Stimulated activated naive CD8-positive, alpha-beta T cell treated with anti-CD3 and anti-CD28 coated beads, Interleukin-15, amount 100 ng/mL, for 72 hours (primary cell): ENCODE results near the gene TCP11X2.
"Not testable (repeated sequence)": the region's sequence is repeated elsewhere in the genome, so short reads cannot be mapped to it uniquely, and the experiment has no call there.

Source experiments
- ATAC-seq: fragments of 150-1000 bp; cut with Tn5 transposase; 2 replicates; pipeline ENCODE4 v1.10.0; 2021; ENCODE audit warnings: mild to moderate bottlenecking, moderate library complexity
- DNase-seq, 2 donors: peaks; one replicate each; pipeline ENCODE4 v3.0.0; 2021 to 2022
- H3K27ac Mint-ChIP-seq, 2 donors: one replicate each; pipeline ENCODE4 v1.8.0; 2022; ENCODE audit warnings: mild to moderate bottlenecking in 2 of 2, mixed read lengths in 2 of 2, moderate library complexity in 2 of 2
- H3K27me3 Mint-ChIP-seq: one replicate; pipeline ENCODE4 v1.8.0; 2022; ENCODE audit warnings: mixed read lengths
- H3K4me1 Mint-ChIP-seq: one replicate; pipeline ENCODE4 v1.8.0; 2022; ENCODE audit warnings: mild to moderate bottlenecking, mixed read lengths
- H3K4me3 Mint-ChIP-seq, 2 donors: one replicate each; pipeline ENCODE4 v1.8.0; 2022; ENCODE audit warnings: mild to moderate bottlenecking in 2 of 2, mixed read lengths in 2 of 2, moderate library complexity in 1 of 2
- H3K9me3 Mint-ChIP-seq, 2 donors: one replicate each; pipeline ENCODE4 v1.8.0; 2022; ENCODE audit warnings: mixed read lengths in 2 of 2

The TCP11X2 gene

GRCh38 chrX:102471762-102472220 lies at the start of gene TCP11X2:
Gene TCP11X2 (minus strand): TSS chrX:102471812.
- not testable (repeated sequence) for H3K27me3 Mint-ChIP-seq, ATAC-seq, H3K4me1 Mint-ChIP-seq, H3K4me3 Mint-ChIP-seq, DNase-seq, H3K9me3 Mint-ChIP-seq, H3K27ac Mint-ChIP-seq

GRCh38 chrX:102517326-102517725 lies 45.7 kb upstream of the TCP11X2 start:
- H3K4me3 Mint-ChIP-seq = peak overlapping the region in 1 of 2 donors; percentile 90
- DNase-seq = no peak
- peaks cover 5% of the 10 kb centered on the region for H3K4me1 Mint-ChIP-seq
- H3K9me3 Mint-ChIP-seq = no peaks in the 10 kb centered on the region
- no peak overlapping the region for H3K27ac Mint-ChIP-seq
- peak; percentile 16 for ATAC-seq
- peaks cover 25% of the 10 kb centered on the region for H3K27me3 Mint-ChIP-seq

- H3K9me3 Mint-ChIP-seq = no peaks in the 10 kb centered on the region
- peak within 1 kb of the TSS; percentile 85 to 90 for H3K4me3 Mint-ChIP-seq
- no peak within 1 kb of the TSS for H3K27ac Mint-ChIP-seq
- H3K27me3 Mint-ChIP-seq = peaks cover 25% of the 10 kb centered on the region
- DNase-seq = peak; percentile 28 to 34
- peak; percentile 95 for ATAC-seq
- peaks cover 5% of the 10 kb centered on the region for H3K4me1 Mint-ChIP-seq
Measured at GRCh38 chrX:102515975-102516941, 44.6 kb upstream of the TCP11X2 start, which contains the start of gene TMSB15A. Gene TMSB15A (minus strand): TSS chrX:102516739.

- Mint-ChIP-seq H3K4me3 (no peak overlapping the region), H3K27me3 (peaks cover 32% of the 10 kb centered on the region), H3K4me1 (peaks cover 5% of the 10 kb centered on the region), H3K27ac (no peak overlapping the region), H3K9me3 (no peaks in the 10 kb centered on the region)
- no peak for ATAC-seq
- no peak for DNase-seq
Measured at GRCh38 chrX:102514536-102514935, 42.9 kb upstream of the TCP11X2 start.

GRCh38 chrX:102498732-102499131 lies 27.1 kb upstream of the TCP11X2 start:
- no peak overlapping the region for H3K27ac Mint-ChIP-seq
- no peak for ATAC-seq
- no peaks in the 10 kb centered on the region for H3K27me3 Mint-ChIP-seq
- no peaks in the 10 kb centered on the region for H3K9me3 Mint-ChIP-seq
- no peaks in the 10 kb centered on the region for H3K4me1 Mint-ChIP-seq
- no peak for DNase-seq
- no peak overlapping the region for H3K4me3 Mint-ChIP-seq

- no peaks in the 10 kb centered on the region for H3K27me3 Mint-ChIP-seq
- H3K27ac Mint-ChIP-seq = no peak overlapping the region
- H3K4me1 Mint-ChIP-seq = no peaks in the 10 kb centered on the region
- no peak for DNase-seq
- no peaks in the 10 kb centered on the region for H3K9me3 Mint-ChIP-seq
- no peak overlapping the region for H3K4me3 Mint-ChIP-seq
- ATAC-seq = no peak
Measured at GRCh38 chrX:102491766-102492165, 20.2 kb upstream of the TCP11X2 start.

- H3K27ac Mint-ChIP-seq, H3K4me1 Mint-ChIP-seq, H3K27me3 Mint-ChIP-seq, H3K4me3 Mint-ChIP-seq, DNase-seq, ATAC-seq, H3K9me3 Mint-ChIP-seq: not testable (repeated sequence)
Measured at GRCh38 chrX:102478765-102479164, 7.2 kb upstream of the TCP11X2 start.

GRCh38 chrX:102470215-102470614 lies 1.4 kb downstream of the TCP11X2 start:
- not testable (repeated sequence) for H3K4me1 Mint-ChIP-seq, H3K9me3 Mint-ChIP-seq, H3K27me3 Mint-ChIP-seq, H3K4me3 Mint-ChIP-seq, H3K27ac Mint-ChIP-seq, ATAC-seq, DNase-seq

GRCh38 chrX:102458615-102459014 lies 13.0 kb downstream of the TCP11X2 start:
- not testable (repeated sequence) for H3K9me3 Mint-ChIP-seq, H3K27ac Mint-ChIP-seq, H3K4me3 Mint-ChIP-seq, H3K27me3 Mint-ChIP-seq, H3K4me1 Mint-ChIP-seq, DNase-seq, ATAC-seq

GRCh38 chrX:102439908-102440307 lies 31.7 kb downstream of the TCP11X2 start, which contains the start of gene NXF2B:
Gene NXF2B (minus strand): TSS chrX:102440008. CDS start chrX:102380036, 59,972 bp downstream.
- not testable (repeated sequence) for H3K27me3 Mint-ChIP-seq, DNase-seq, H3K4me1 Mint-ChIP-seq, H3K4me3 Mint-ChIP-seq, ATAC-seq, H3K27ac Mint-ChIP-seq, H3K9me3 Mint-ChIP-seq

GRCh38 chrX:102414493-102414892 lies 57.1 kb downstream of the TCP11X2 start:
- H3K4me1 Mint-ChIP-seq, H3K27ac Mint-ChIP-seq, DNase-seq, H3K4me3 Mint-ChIP-seq, ATAC-seq, H3K27me3 Mint-ChIP-seq, H3K9me3 Mint-ChIP-seq: not testable (repeated sequence)
